CD14-positive monocyte (primary cell): ENCODE data around the gene PYGO2. TPM values are rescaled to one million over a fixed set of nuclear protein-coding genes. Genes with fewer than 3 reads are reported as not detected.

Experiments
- DNase-seq, 3 donors: peaks; one replicate each; pipeline ENCODE4 v3.0.0-alpha.2; 2011 to 2022
- H2AFZ ChIP-seq: 2 replicates; pipeline ENCODE4 v1.6.0; 2012; ENCODE audit warnings: mild to moderate bottlenecking, low read depth, low read length, inconsistent platforms; ENCODE audit not compliant: insufficient read depth, poor library complexity, severe bottlenecking
- H3K27ac ChIP-seq, 2 donors: 1 replicate in 1 of 2; 2 replicates in 1 of 2; pipeline ENCODE4 v1.5.1; 2012 to 2013; ENCODE audit warnings: low read length in 2 of 2, control low read depth in 1 of 2, inconsistent platforms in 1 of 2, low read depth in 1 of 2, mild to moderate bottlenecking in 1 of 2
- H3K27me3 ChIP-seq, 2 donors: one replicate each; pipeline versions ENCODE4 v1.6.0 to v1.6.1; 2011 to 2013; ENCODE audit warnings: low read length in 2 of 2; ENCODE audit not compliant: control insufficient read depth in 2 of 2, insufficient read depth in 2 of 2
- H3K36me3 ChIP-seq, 2 donors: replicated peaks in 1 of 2; 1 replicate in 1 of 2; 2 replicates in 1 of 2; pipeline versions ENCODE4 v1.5.1 to v1.6.1; 2012 to 2013; ENCODE audit warnings: low read length in 2 of 2, control low read depth in 1 of 2, inconsistent platforms in 1 of 2, mild to moderate bottlenecking in 1 of 2; ENCODE audit not compliant: insufficient read depth in 2 of 2, control insufficient read depth in 1 of 2
- H3K4me1 ChIP-seq, 2 donors: 1 replicate in 1 of 2; 2 replicates in 1 of 2; pipeline versions ENCODE4 v1.5.1 to v1.6.1; 2012 to 2013; ENCODE audit warnings: low read length in 2 of 2, control low read depth in 1 of 2, inconsistent platforms in 1 of 2, mild to moderate bottlenecking in 1 of 2, moderate library complexity in 1 of 2; ENCODE audit not compliant: insufficient read depth in 2 of 2, control insufficient read depth in 1 of 2
- H3K4me2 ChIP-seq: replicated peaks from 2 replicates; pipeline ENCODE3; 2012; ENCODE audit warnings: low read length, moderate library complexity, mild to moderate bottlenecking; ENCODE audit not compliant: poor library complexity, severe bottlenecking; ENCODE audit errors: extremely low read depth
- H3K4me3 ChIP-seq, 3 experiments: fragments of 200-600 bp in 1 of 3; sonication (generic) in 1 of 3; replicated peaks in 1 of 3; 1 replicate in 2 of 3; 2 replicates in 1 of 3; pipeline ENCODE4 v1.5.1; 2011 to 2013; ENCODE audit warnings: low read length in 3 of 3, mild to moderate bottlenecking in 3 of 3, control low read depth in 2 of 3, low read depth in 2 of 3, inconsistent platforms in 1 of 3, moderate library complexity in 1 of 3
- H3K79me2 ChIP-seq: 2 replicates; pipeline ENCODE4 v1.6.0; 2012; ENCODE audit warnings: mild to moderate bottlenecking, control low read depth, inconsistent platforms, low read length, moderate library complexity; ENCODE audit not compliant: insufficient read depth
- H3K9ac ChIP-seq: 2 replicates; pipeline ENCODE4 v1.6.0; 2017; ENCODE audit warnings: low read length, mild to moderate bottlenecking; ENCODE audit not compliant: insufficient read depth, poor library complexity, severe bottlenecking
- H3K9me3 ChIP-seq, 2 donors: replicated peaks in 1 of 2; 1 replicate in 1 of 2; 2 replicates in 1 of 2; pipeline versions ENCODE4 v1.5.1 to v1.6.1; 2012 to 2013; ENCODE audit warnings: low read length in 2 of 2, control low read depth in 1 of 2; ENCODE audit not compliant: control insufficient read depth in 1 of 2, insufficient read depth in 1 of 2
- H4K20me1 ChIP-seq: 2 replicates; pipeline ENCODE4 v1.6.0; 2012; ENCODE audit warnings: mild to moderate bottlenecking, low read length, control low read depth, moderate library complexity; ENCODE audit not compliant: insufficient read depth
- H3K27ac Mint-ChIP-seq, 7 donors: one replicate each; pipeline ENCODE4 v1.8.0; 2020; ENCODE audit warnings: mild to moderate bottlenecking in 7 of 7, mixed read lengths in 7 of 7, moderate library complexity in 6 of 7, inconsistent platforms in 2 of 7
- H3K27me3 Mint-ChIP-seq, 3 donors: one replicate each; pipeline ENCODE4 v1.8.0; 2021 to 2022; ENCODE audit warnings: low read depth in 3 of 3, mild to moderate bottlenecking in 3 of 3, mixed read lengths in 3 of 3, moderate library complexity in 3 of 3, inconsistent platforms in 1 of 3
- H3K36me3 Mint-ChIP-seq, 2 donors: one replicate each; pipeline ENCODE4 v1.8.0; 2020; ENCODE audit warnings: mixed read lengths in 2 of 2, inconsistent platforms in 1 of 2, mild to moderate bottlenecking in 1 of 2
- H3K4me1 Mint-ChIP-seq: one replicate; pipeline ENCODE4 v1.8.0; 2020; ENCODE audit warnings: mild to moderate bottlenecking, mixed read lengths
- H3K4me3 Mint-ChIP-seq, 2 donors: one replicate each; pipeline ENCODE4 v1.8.0; 2020; ENCODE audit warnings: mild to moderate bottlenecking in 2 of 2, mixed read lengths in 2 of 2, moderate library complexity in 1 of 2
- H3K9me3 Mint-ChIP-seq, 7 donors: one replicate each; pipeline ENCODE4 v1.8.0; 2020 to 2022; ENCODE audit warnings: mixed read lengths in 7 of 7, mild to moderate bottlenecking in 6 of 7, moderate library complexity in 6 of 7, inconsistent platforms in 2 of 7
- CTCF ChIP-seq: fragments of 200-600 bp; IDR thresholded peaks from one replicate; pipeline ENCODE4 v1.8.0; 2022; ENCODE audit warnings: antibody characterized with exemption, mild to moderate bottlenecking
- WGBS: methylation state at CpG from one replicate; pipeline ENCODE4 v1.1.5; 2013; ENCODE audit warnings: missing lambda C conversion rate; ENCODE audit not compliant: insufficient coverage; 5-methylcytosine and 5-hydroxymethylcytosine counted together
- intact Hi-C, 2 donors: fragments of 100-400 bp; cut with micrococcal nuclease; formaldehyde crosslinking; loops; one replicate each; pipeline versions ENCODE4 v1.15.0 to v1.15.1; 2023
- polyA plus RNA-seq, 3 donors: library from polyadenylated mRNA; depleted of rRNA in 1 of 3; unstranded in 2 of 3; stranded (reverse) in 1 of 3; fragments of 300-500 nt in 2 of 3; fragments of >200 nt in 1 of 3; fragmentation: Illumina TruSeq in 2 of 3; gene quantifications; 1 replicate in 2 of 3; 2 replicates in 1 of 3; pipeline ENCODE4 v1.2.3, GENCODE V29; 2012 to 2021

PYGO2 gene
- polyA plus RNA-seq, 3 donors: 8.2 to 12.5 (median 12.0) TPM

GRCh38 chr1:154956544-154956941 lies 5.0 kb downstream of the PYGO2 start:
- TF ChIP-seq CTCF: no peak
- H3K9ac ChIP-seq: peak overlapping the region; percentile 42
- 40% methylated on average over 5 of the region's 6 CpGs for WGBS
- no peaks in the 10 kb centered on the region for H3K9me3 Mint-ChIP-seq
- H3K27ac ChIP-seq: peak overlapping the region in 1 of 2 donors; percentile 76
- H4K20me1 ChIP-seq: peaks cover 55% of the 10 kb centered on the region
- H3K4me3 Mint-ChIP-seq: peak overlapping the region; percentile 94 to 99
- H3K4me3 ChIP-seq: peak overlapping the region; percentile 79 to 93 (median 82)
- intact Hi-C loops: no loop called here
- H3K36me3 ChIP-seq: peaks cover 14 to 22% of the 10 kb centered on the region in 2 donors
- H3K79me2 ChIP-seq: peaks cover 60% of the 10 kb centered on the region
- H3K9me3 ChIP-seq: no peaks in the 10 kb centered on the region
- H3K27ac Mint-ChIP-seq: peak overlapping the region in 6 of 7 donors; percentile 10 to 99 (median 92)
- peaks cover 13 to 20% of the 10 kb centered on the region in 2 donors for H3K36me3 Mint-ChIP-seq
- H3K4me2 ChIP-seq: peak overlapping the region; percentile 84
- peak overlapping the region; percentile 79 for H2AFZ ChIP-seq
- H3K4me1 ChIP-seq: peaks cover 41 to 59% of the 10 kb centered on the region in 2 donors
- DNase-seq: no peak
- H3K4me1 Mint-ChIP-seq: peaks cover 66% of the 10 kb centered on the region
- no peaks in the 10 kb centered on the region for H3K27me3 ChIP-seq
- H3K27me3 Mint-ChIP-seq: peaks cover 0 to 3% (median 1%) of the 10 kb centered on the region in 3 donors

- 0% methylated on average over 12 of the region's 18 CpGs for WGBS
- H2AFZ ChIP-seq: peak within 1 kb of the TSS; percentile 79
- intact Hi-C loops: no loop called here
- H3K79me2 ChIP-seq: peaks cover 55% of the 10 kb centered on the region
- no peaks in the 10 kb centered on the region for H3K9me3 ChIP-seq
- H3K27ac ChIP-seq: peak within 1 kb of the TSS; percentile 66 to 76
- Mint-ChIP-seq H3K36me3 (peaks cover 18 to 25% of the 10 kb centered on the region in 2 donors), H3K4me3 (peak within 1 kb of the TSS; percentile 94 to 99), H3K9me3 (no peaks in the 10 kb centered on the region), H3K27me3 (peaks cover 0 to 5% (median 1%) of the 10 kb centered on the region in 3 donors), H3K27ac (peak within 1 kb of the TSS; percentile 90 to 99 (median 95)), H3K4me1 (peaks cover 63% of the 10 kb centered on the region)
- H3K36me3 ChIP-seq: peaks cover 20 to 28% of the 10 kb centered on the region in 2 donors
- peaks cover 38 to 55% of the 10 kb centered on the region in 2 donors for H3K4me1 ChIP-seq
- TF ChIP-seq CTCF: peak; percentile 30
- peak; percentile 81 to 90 (median 83) for DNase-seq
- H4K20me1 ChIP-seq: peaks cover 55% of the 10 kb centered on the region
- H3K9ac ChIP-seq: peak within 1 kb of the TSS; percentile 42
- peak within 1 kb of the TSS; percentile 84 for H3K4me2 ChIP-seq
- no peaks in the 10 kb centered on the region for H3K27me3 ChIP-seq
- peak within 1 kb of the TSS; percentile 79 to 93 (median 82) for H3K4me3 ChIP-seq
These were observed 5.7 kb downstream of the PYGO2 start, which contains the start of gene PBXIP1 for GRCh38 chr1:154955718-154956543. Gene PBXIP1, minus strand, starts transcription at chr1:154956099. Its CDS starts 2,378 bp downstream, at chr1:154953721.
